ENCODE results near the gene NOL4L.

DNA sequence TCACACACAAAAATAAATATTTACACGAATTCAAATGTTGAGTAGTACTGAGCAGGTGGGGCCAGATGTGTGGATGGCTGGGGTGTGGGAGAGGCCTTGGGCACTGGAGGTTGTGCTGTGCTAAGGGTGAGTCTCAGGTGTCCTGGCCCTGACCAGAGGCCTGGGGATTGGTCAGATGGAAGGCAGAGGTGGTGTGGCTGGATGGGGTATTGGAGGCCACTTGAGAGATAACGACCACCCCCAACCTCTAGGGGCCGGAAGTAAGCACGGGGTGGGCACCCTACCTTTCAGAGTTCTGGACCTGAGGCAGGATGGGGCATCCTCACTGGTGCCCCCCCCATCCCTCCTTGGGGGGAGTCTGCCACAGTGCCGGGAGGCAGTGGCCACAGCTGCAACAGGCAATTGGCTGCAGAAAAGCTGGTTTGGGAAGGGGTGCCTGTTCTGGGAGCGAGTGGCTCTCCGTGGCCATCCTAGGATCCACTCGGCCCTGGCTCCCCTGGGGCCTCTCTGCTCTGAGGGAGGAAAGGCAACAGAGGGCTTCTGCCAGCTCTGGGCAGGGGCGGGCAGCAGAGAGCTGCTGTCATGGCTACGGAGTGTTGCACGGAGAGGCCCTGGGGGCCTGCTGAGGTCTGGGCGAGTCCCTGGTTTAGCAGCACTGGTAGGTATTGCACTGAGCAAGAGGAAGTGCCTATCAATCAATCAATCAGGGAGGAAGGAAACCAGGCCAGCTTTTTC lies 139.4 kb downstream of the NOL4L start:
- TF ChIP-seq, protein P1, sequence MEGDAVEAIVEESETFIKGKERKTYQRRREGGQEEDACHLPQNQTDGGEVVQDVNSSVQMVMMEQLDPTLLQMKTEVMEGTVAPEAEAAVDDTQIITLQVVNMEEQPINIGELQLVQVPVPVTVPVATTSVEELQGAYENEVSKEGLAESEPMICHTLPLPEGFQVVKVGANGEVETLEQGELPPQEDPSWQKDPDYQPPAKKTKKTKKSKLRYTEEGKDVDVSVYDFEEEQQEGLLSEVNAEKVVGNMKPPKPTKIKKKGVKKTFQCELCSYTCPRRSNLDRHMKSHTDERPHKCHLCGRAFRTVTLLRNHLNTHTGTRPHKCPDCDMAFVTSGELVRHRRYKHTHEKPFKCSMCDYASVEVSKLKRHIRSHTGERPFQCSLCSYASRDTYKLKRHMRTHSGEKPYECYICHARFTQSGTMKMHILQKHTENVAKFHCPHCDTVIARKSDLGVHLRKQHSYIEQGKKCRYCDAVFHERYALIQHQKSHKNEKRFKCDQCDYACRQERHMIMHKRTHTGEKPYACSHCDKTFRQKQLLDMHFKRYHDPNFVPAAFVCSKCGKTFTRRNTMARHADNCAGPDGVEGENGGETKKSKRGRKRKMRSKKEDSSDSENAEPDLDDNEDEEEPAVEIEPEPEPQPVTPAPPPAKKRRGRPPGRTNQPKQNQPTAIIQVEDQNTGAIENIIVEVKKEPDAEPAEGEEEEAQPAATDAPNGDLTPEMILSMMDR (IDR thresholded peaks at IDR 0.05): no peak
- no peak for TF ChIP-seq EP300 (IDR thresholded peaks at IDR 0.05)
- no peak for TF ChIP-seq POLR2A (IDR thresholded peaks at IDR 0.05)
